A673 (cell line): ENCODE measurements around the gene ABI2. TPM values are rescaled to one million over a fixed set of nuclear protein-coding genes. Genes with fewer than 3 reads are reported as not detected.
A peak's percentile ranks its signal among the peaks of the same experiment; 100 is the strongest.

Experiments used
- BruUV-seq: library from RNA; stranded (reverse); fragments of 400-500 nt; replicated peaks from 2 replicates; lab custom pipeline; 2021; lab: Mats Ljungman, UMichigan
- CTCF ChIA-PET: fragments of 300-600 bp; sonication (Branson Sonifier 250); formaldehyde crosslinking; loops from one replicate; lab custom pipeline; 2022; ENCODE audit warnings: antibody characterized with exemption; lab: Charles Lee
- POLR2A ChIA-PET: fragments of 300-600 bp; sonication (Branson Sonifier 250); formaldehyde crosslinking; loops from one replicate; lab custom pipeline; 2022; ENCODE audit warnings: antibody characterized with exemption; ENCODE audit not compliant: low non-redundant PET; lab: Charles Lee
- DNase-seq: peaks from one replicate; pipeline ENCODE4 v3.0.0-alpha.2; 2015; ENCODE audit warnings: low spot score
- H3K27ac ChIP-seq: fragments of 200-600 bp; sonication (generic); 2 replicates; pipeline ENCODE4 v1.5.1; 2016; ENCODE audit warnings: mixed run types, low read depth, mild to moderate bottlenecking, mixed read lengths, antibody characterized with exemption, low read length; ENCODE audit not compliant: poor library complexity, severe bottlenecking
- H3K27me3 ChIP-seq: fragments of 200-600 bp; sonication (generic); replicated peaks from 2 replicates; pipeline ENCODE4 v1.6.1; 2017; ENCODE audit warnings: mixed run types, low read depth, mild to moderate bottlenecking, mixed read lengths, antibody characterized with exemption, low read length; ENCODE audit not compliant: insufficient read depth, poor library complexity
- H3K36me3 ChIP-seq: fragments of 200-600 bp; sonication (generic); 2 replicates; pipeline ENCODE4 v1.6.1; 2016; ENCODE audit warnings: mixed run types, mild to moderate bottlenecking, mixed read lengths, antibody characterized with exemption, low read length; ENCODE audit not compliant: insufficient read depth, poor library complexity, severe bottlenecking
- H3K4me1 ChIP-seq: fragments of 200-600 bp; sonication (generic); 2 replicates; pipeline ENCODE4 v1.6.1; 2017; ENCODE audit warnings: mixed run types, mild to moderate bottlenecking, mixed read lengths, antibody characterized with exemption, low read length; ENCODE audit not compliant: insufficient read depth, poor library complexity, severe bottlenecking
- H3K4me3 ChIP-seq: fragments of 200-600 bp; sonication (generic); 2 replicates; pipeline ENCODE4 v1.5.1; 2016; ENCODE audit warnings: low read depth, mixed run types, mild to moderate bottlenecking, mixed read lengths, low read length; ENCODE audit not compliant: poor library complexity, severe bottlenecking
- H3K9me3 ChIP-seq: fragments of 200-600 bp; sonication (generic); 2 replicates; pipeline ENCODE4 v1.6.1; 2016; ENCODE audit warnings: mixed run types, low read depth, mild to moderate bottlenecking, mixed read lengths, antibody characterized with exemption, low read length; ENCODE audit not compliant: poor library complexity, severe bottlenecking
- CTCF ChIP-seq: fragments of 300-800, 200-600 bp; sonication (generic); conservative IDR thresholded peaks from 2 replicates; pipeline ENCODE4 v1.5.1; 2017; ENCODE audit warnings: low read depth, mild to moderate bottlenecking, antibody characterized with exemption, low read length, moderate library complexity, mixed read lengths
- EZH2 ChIP-seq: fragments of 200-600 bp; sonication (generic); IDR thresholded peaks from 2 replicates; pipeline ENCODE4 v1.6.1; 2017; ENCODE audit warnings: borderline replicate concordance, low read depth, mild to moderate bottlenecking, mixed read lengths, antibody characterized with exemption, low read length; ENCODE audit not compliant: poor library complexity, severe bottlenecking
- intact Hi-C: fragments of 100-400 bp; cut with micrococcal nuclease; formaldehyde crosslinking; loops from one replicate; pipeline ENCODE4 v1.10.0; 2022; ENCODE audit not compliant: unreplicated experiment
- total RNA-seq: library from RNA; stranded (reverse); gene quantifications from 2 replicates; pipeline ENCODE4 v1.2.3, GENCODE V29; 2021

ABI2 gene
- total RNA-seq, 1 experiment from 2014 or later: 134 TPM

- H3K36me3 ChIP-seq: peaks cover 8% of the 10 kb centered on the region
- no peak overlapping the region for H3K27ac ChIP-seq
- H3K4me3 ChIP-seq: no peak overlapping the region
- peaks cover 4% of the 10 kb centered on the region for H3K4me1 ChIP-seq
- intact Hi-C loops: loop anchor here (10.0 kb wide), 1 partner anchor 132 kb away; no protein-coding TSS in a partner anchor
- DNase-seq: peak; percentile 6
- TF ChIP-seq CTCF (peak; percentile 39; the same call in 1 of the 2 replicates), EZH2 (no peak)
- H3K9me3 ChIP-seq: no peaks in the 10 kb centered on the region
- no TSS peak for BruUV-seq
- ChIA-PET CTCF (no interaction called here), POLR2A (no interaction called here)
- no peaks in the 10 kb centered on the region for H3K27me3 ChIP-seq
Measured at GRCh38 chr2:203396667-203397066, 68.5 kb downstream of the ABI2 start.

- Histone ChIP-seq H3K9me3 (no peaks in the 10 kb centered on the region), H3K27me3 (no peaks in the 10 kb centered on the region), H3K27ac (no peak overlapping the region), H3K36me3 (peaks cover 22% of the 10 kb centered on the region), H3K4me3 (no peak overlapping the region), H3K4me1 (peaks cover 4% of the 10 kb centered on the region)
- BruUV-seq: no TSS peak
- intact Hi-C loops: loop anchor here (10.0 kb wide), 1 partner anchor 134 kb away; no protein-coding TSS in a partner anchor
- TF ChIP-seq CTCF (no peak), EZH2 (no peak)
- no peak for DNase-seq
- ChIA-PET POLR2A (no interaction called here), CTCF (no interaction called here)
Measured at GRCh38 chr2:203399031-203399430, 70.8 kb downstream of the ABI2 start.

GRCh38 chr2:203400805-203401585, 72.8 kb downstream of the ABI2 start:
- TF ChIP-seq CTCF (no peak), EZH2 (no peak)
- Histone ChIP-seq H3K4me3 (no peak overlapping the region), H3K27ac (no peak overlapping the region), H3K4me1 (peaks cover 4% of the 10 kb centered on the region), H3K27me3 (no peaks in the 10 kb centered on the region), H3K36me3 (peaks cover 35% of the 10 kb centered on the region), H3K9me3 (no peaks in the 10 kb centered on the region)
- CTCF ChIA-PET: no interaction called here
- intact Hi-C loops: no loop called here
- POLR2A ChIA-PET: no interaction called here
- BruUV-seq: no TSS peak
- DNase-seq: no peak
